ENCODE results near the gene CAPN7.
A peak's percentile ranks its signal among the peaks of the same experiment; 100 is the strongest.

Gene CAPN7

GRCh38 chr3:15198686-15199085 is 7.4 kb upstream of the CAPN7 start:
- no peak overlapping the region for H3K4me3 ChIP-seq (ENCODE audit: insufficient read length, low read depth)

GRCh38 chr3:15199493-15200105 is 6.4 kb upstream of the CAPN7 start:
- Histone ChIP-seq H3K36me3 (ENCODE audit: insufficient read depth, insufficient read length, low read length) (no peaks in the 10 kb centered on the region), H3K9me3 (ENCODE audit: insufficient read depth, low read length) (no peaks in the 10 kb centered on the region; the same call in 1 of the 2 replicates), H3K27me3 (ENCODE audit: insufficient read depth, insufficient read length) (no peaks in the 10 kb centered on the region), H3K9ac (ENCODE audit: insufficient read length, low read depth) (no peak overlapping the region), H3K4me1 (ENCODE audit: insufficient read depth, insufficient read length) (no peaks in the 10 kb centered on the region), H3K4me3 (ENCODE audit: insufficient read length, low read depth) (no peak overlapping the region)
- DNase-seq (ENCODE audit: low read depth, low spot score), result no peak
- TF ChIP-seq YY1 (IDR thresholded peaks at IDR 0.05; ENCODE audit: insufficient read depth, insufficient read length) (no peak), ZNF274 (IDR thresholded peaks at IDR 0.05; ENCODE audit: low read depth, low read length) (no peak)

More at GRCh38 chr3:15198686-15199085, 7.4 kb upstream of the CAPN7 start:
- H3K27me3 ChIP-seq (ENCODE audit: insufficient read depth, insufficient read length), result no peaks in the 10 kb centered on the region
- H3K9me3 ChIP-seq (ENCODE audit: insufficient read depth, low read length), result no peaks in the 10 kb centered on the region; the same call in 1 of the 2 replicates
- no peak for DNase-seq (ENCODE audit: low read depth, low spot score)
- TF ChIP-seq SUZ12 (IDR thresholded peaks at IDR 0.05; ENCODE audit: extremely low read depth, insufficient read depth, insufficient read length), result no peak
- TF ChIP-seq ZNF274 (IDR thresholded peaks at IDR 0.05; ENCODE audit: low read depth, low read length), result no peak
- TF ChIP-seq YY1 (IDR thresholded peaks at IDR 0.05; ENCODE audit: insufficient read depth, insufficient read length), result no peak
- no peaks in the 10 kb centered on the region for H3K36me3 ChIP-seq (ENCODE audit: insufficient read depth, insufficient read length, low read length)
- no peaks in the 10 kb centered on the region for H3K4me1 ChIP-seq (ENCODE audit: insufficient read depth, insufficient read length)
- no peak overlapping the region for H3K9ac ChIP-seq (ENCODE audit: insufficient read length, low read depth)

- Histone ChIP-seq H3K9me3 (ENCODE audit: insufficient read depth, low read length) (no peaks in the 10 kb centered on the region; the same call in 1 of the 2 replicates), H3K9ac (ENCODE audit: insufficient read length, low read depth) (no peak overlapping the region), H3K4me3 (ENCODE audit: insufficient read length, low read depth) (no peak overlapping the region), H3K36me3 (ENCODE audit: insufficient read depth, insufficient read length, low read length) (peaks cover 8% of the 10 kb centered on the region), H3K4me1 (ENCODE audit: insufficient read depth, insufficient read length) (no peaks in the 10 kb centered on the region), H3K27me3 (ENCODE audit: insufficient read depth, insufficient read length) (no peaks in the 10 kb centered on the region)
- DNase-seq (ENCODE audit: low read depth, low spot score), result no peak
- TF ChIP-seq SUZ12 (IDR thresholded peaks at IDR 0.05; ENCODE audit: extremely low read depth, insufficient read depth, insufficient read length) (no peak), YY1 (IDR thresholded peaks at IDR 0.05; ENCODE audit: insufficient read depth, insufficient read length) (no peak), ZNF274 (IDR thresholded peaks at IDR 0.05; ENCODE audit: low read depth, low read length) (no peak)
Measured at GRCh38 chr3:15204005-15204404, 2.0 kb upstream of the CAPN7 start.

GRCh38 chr3:15205482-15205933 is 538 bp upstream of the CAPN7 start:
- H3K9me3 ChIP-seq (ENCODE audit: insufficient read depth, low read length), result no peaks in the 10 kb centered on the region
- peak overlapping the region; percentile 92 for H3K4me3 ChIP-seq (ENCODE audit: insufficient read length, low read depth)
- H3K9ac ChIP-seq (ENCODE audit: insufficient read length, low read depth), result peak overlapping the region; percentile 84
- no peak for TF ChIP-seq ZNF274 (IDR thresholded peaks at IDR 0.05; ENCODE audit: low read depth, low read length)
- no peak for TF ChIP-seq YY1 (IDR thresholded peaks at IDR 0.05; ENCODE audit: insufficient read depth, insufficient read length)
- no peak for TF ChIP-seq SUZ12 (IDR thresholded peaks at IDR 0.05; ENCODE audit: extremely low read depth, insufficient read depth, insufficient read length)
- H3K4me1 ChIP-seq (ENCODE audit: insufficient read depth, insufficient read length), result no peaks in the 10 kb centered on the region
- no peak for DNase-seq (ENCODE audit: low read depth, low spot score)
- peaks cover 19% of the 10 kb centered on the region for H3K36me3 ChIP-seq (ENCODE audit: insufficient read depth, insufficient read length, low read length)
- no peaks in the 10 kb centered on the region for H3K27me3 ChIP-seq (ENCODE audit: insufficient read depth, insufficient read length)

GRCh38 chr3:15206662-15207576 is 873 bp downstream of the CAPN7 start:
- peak overlapping the region; percentile 96 for H3K9ac ChIP-seq (ENCODE audit: insufficient read length, low read depth)
- H3K4me1 ChIP-seq (ENCODE audit: insufficient read depth, insufficient read length), result no peaks in the 10 kb centered on the region
- peak overlapping the region; percentile 92 for H3K4me3 ChIP-seq (ENCODE audit: insufficient read length, low read depth)
- peaks cover 31% of the 10 kb centered on the region for H3K36me3 ChIP-seq (ENCODE audit: insufficient read depth, insufficient read length, low read length)
- no peaks in the 10 kb centered on the region for H3K9me3 ChIP-seq (ENCODE audit: insufficient read depth, low read length)
- TF ChIP-seq ZNF274 (IDR thresholded peaks at IDR 0.05; ENCODE audit: low read depth, low read length) (no peak), YY1 (IDR thresholded peaks at IDR 0.05; ENCODE audit: insufficient read depth, insufficient read length) (no peak)
- H3K27me3 ChIP-seq (ENCODE audit: insufficient read depth, insufficient read length), result no peaks in the 10 kb centered on the region
- DNase-seq (ENCODE audit: low read depth, low spot score), result peak; percentile 36

- Histone ChIP-seq H3K27me3 (ENCODE audit: insufficient read depth, insufficient read length) (no peaks in the 10 kb centered on the region), H3K4me3 (ENCODE audit: insufficient read length, low read depth) (no peak overlapping the region)
- no peak for TF ChIP-seq ZNF274 (IDR thresholded peaks at IDR 0.05; ENCODE audit: low read depth, low read length)
- no peak for TF ChIP-seq YY1 (IDR thresholded peaks at IDR 0.05; ENCODE audit: insufficient read depth, insufficient read length)
- TF ChIP-seq SUZ12 (IDR thresholded peaks at IDR 0.05; ENCODE audit: extremely low read depth, insufficient read depth, insufficient read length), result no peak
Measured at GRCh38 chr3:15207836-15208504, 1.9 kb downstream of the CAPN7 start.

GRCh38 chr3:15211937-15212336 is 5.9 kb downstream of the CAPN7 start:
- DNase-seq (ENCODE audit: low read depth, low spot score), result no peak
- Histone ChIP-seq H3K4me3 (ENCODE audit: insufficient read length, low read depth) (no peak overlapping the region), H3K27me3 (ENCODE audit: insufficient read depth, insufficient read length) (no peaks in the 10 kb centered on the region), H3K9ac (ENCODE audit: insufficient read length, low read depth) (no peak overlapping the region), H3K9me3 (ENCODE audit: insufficient read depth, low read length) (no peaks in the 10 kb centered on the region), H3K4me1 (ENCODE audit: insufficient read depth, insufficient read length) (no peaks in the 10 kb centered on the region), H3K36me3 (ENCODE audit: insufficient read depth, insufficient read length, low read length) (peaks cover 70% of the 10 kb centered on the region)
- TF ChIP-seq ZNF274 (IDR thresholded peaks at IDR 0.05; ENCODE audit: low read depth, low read length), result no peak
- no peak for TF ChIP-seq SUZ12 (IDR thresholded peaks at IDR 0.05; ENCODE audit: extremely low read depth, insufficient read depth, insufficient read length)
- TF ChIP-seq YY1 (IDR thresholded peaks at IDR 0.05; ENCODE audit: insufficient read depth, insufficient read length), result no peak

More at GRCh38 chr3:15207836-15208504, 1.9 kb downstream of the CAPN7 start:
- no peaks in the 10 kb centered on the region for H3K9me3 ChIP-seq (ENCODE audit: insufficient read depth, low read length)
- H3K4me1 ChIP-seq (ENCODE audit: insufficient read depth, insufficient read length), result no peaks in the 10 kb centered on the region
- H3K9ac ChIP-seq (ENCODE audit: insufficient read length, low read depth), result no peak overlapping the region
- peaks cover 41% of the 10 kb centered on the region for H3K36me3 ChIP-seq (ENCODE audit: insufficient read depth, insufficient read length, low read length)
- DNase-seq (ENCODE audit: low read depth, low spot score), result no peak

Measured in NT2/D1 (cell line).